Activated gamma-delta T cell treated with Interleukin-2 at 50 U/mL for 16 hours (primary cell): Measurements from ENCODE around the gene ZNF443.
"Not testable (repeated sequence)": the region's sequence is repeated elsewhere in the genome, so short reads cannot be mapped to it uniquely, and the experiment has no call there.

Experiments used
- DNase-seq: peaks from one replicate; pipeline ENCODE4 v3.0.0-alpha.2; 2020

The ZNF443 gene

GRCh38 chr19:12440541-12441316 is at the start of gene ZNF443:
Gene ZNF443 (minus strand): TSS chr19:12441021. CDS start chr19:12440914, 107 bp downstream.
- peak; percentile 99 for DNase-seq

DNA sequence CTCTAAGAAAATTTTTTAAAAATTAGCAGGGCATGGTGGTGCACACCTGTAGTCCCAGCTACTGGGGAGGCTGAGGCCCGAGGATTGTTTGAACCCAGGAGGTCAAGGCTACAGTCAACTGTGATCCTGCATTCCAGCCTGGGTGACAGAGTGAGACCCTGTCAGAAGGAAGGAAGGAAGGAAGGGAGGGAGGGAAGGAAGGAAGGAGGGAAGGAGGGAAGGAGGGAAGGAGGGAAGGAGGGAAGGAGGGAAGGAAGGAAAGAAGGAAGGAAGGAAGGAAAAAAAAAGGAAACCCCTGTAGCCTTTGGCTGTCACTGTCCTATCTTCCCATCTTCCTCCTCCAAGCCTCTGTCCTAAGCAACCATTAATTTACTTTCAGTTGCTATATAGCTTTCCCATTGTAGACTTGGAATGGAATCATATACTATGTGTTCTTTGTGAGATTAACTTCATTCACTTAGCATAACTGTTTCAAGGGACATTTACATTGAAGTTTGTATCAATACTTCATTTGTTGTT is 45.5 kb upstream of the ZNF443 start:
- not testable (repeated sequence) for DNase-seq

GRCh38 chr19:12485571-12485970 is 44.8 kb upstream of the ZNF443 start:
- DNase-seq: no peak

DNA sequence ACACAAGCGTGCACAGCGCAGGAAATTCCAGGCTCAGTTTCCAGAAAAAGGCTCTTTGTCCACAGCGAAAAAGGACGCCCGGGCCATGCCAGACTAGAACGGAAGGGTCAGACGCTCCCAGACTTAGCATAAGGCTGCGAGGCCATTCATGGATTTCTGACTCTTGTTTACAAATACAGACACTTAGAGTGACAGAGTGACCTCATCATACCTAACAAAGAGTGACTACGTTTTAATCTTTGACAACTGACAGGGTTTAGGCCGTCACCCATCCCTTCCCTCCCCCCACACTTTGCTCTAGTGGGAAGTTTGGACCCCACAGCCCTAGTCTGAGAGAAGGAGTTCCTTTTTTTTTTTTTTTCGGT is 44.2 kb upstream of the ZNF443 start:
- no peak for DNase-seq

DNA sequence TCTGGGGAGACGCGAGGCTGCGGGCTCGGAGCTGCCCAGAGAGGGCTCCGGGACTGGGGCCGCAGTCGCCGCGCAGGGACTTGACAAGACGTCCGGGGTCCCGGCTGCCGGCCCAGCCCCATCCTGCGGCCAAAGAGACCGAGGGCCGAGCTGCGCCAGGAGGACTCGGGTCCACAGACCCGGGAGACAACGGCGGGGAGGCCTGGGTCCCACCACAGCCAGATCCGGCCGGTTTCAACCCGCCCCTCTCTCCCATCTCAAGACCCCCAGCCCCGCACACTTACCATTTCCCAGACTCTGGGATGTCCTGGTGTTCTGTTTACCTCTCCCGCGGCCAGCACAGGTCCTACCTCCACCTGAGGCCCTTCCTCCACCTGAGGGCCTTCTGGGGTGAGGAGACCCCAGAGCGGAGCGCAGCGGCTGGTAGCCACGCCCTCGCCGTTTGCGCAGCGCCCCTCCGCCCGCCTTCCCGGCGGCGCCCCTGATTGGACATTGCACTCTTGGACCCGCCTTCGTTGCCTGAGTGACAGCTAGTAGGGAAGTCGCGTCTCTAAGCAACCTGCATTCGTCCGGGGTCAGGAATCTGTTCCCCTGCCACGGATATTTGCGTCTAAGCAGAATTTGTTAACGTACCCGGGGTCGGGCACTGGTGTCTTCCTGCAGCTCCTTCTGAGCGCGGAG is 43.7 kb upstream of the ZNF443 start, which contains the start of gene ZNF709:
Gene ZNF709, minus strand, starts transcription at position 446 of the 681 bp plus-strand sequence. Its CDS starts 159 bp downstream, at position 287.
- DNase-seq: peak; percentile 86

GRCh38 chr19:12484011-12484370 is 43.2 kb upstream of the ZNF443 start:
- no peak for DNase-seq

DNA sequence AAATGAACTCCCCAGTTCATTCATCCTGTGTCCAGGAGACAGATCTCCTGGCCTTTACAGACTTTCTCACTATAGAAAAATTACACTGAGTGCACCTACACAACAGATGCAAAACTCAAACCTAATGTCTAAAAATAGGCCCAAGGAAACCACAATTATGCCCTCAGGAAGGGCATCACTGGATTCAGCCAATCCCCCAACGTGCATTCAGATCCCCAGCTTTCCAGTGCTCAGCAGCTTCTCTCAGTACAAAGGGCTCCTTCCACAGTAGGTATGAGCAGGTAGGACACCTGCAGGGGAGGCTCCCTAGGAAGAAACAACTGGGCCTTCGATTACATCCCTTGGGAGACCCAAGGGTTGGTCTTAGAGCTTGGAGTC is 41.7 kb upstream of the ZNF443 start:
- DNase-seq: no peak

DNA sequence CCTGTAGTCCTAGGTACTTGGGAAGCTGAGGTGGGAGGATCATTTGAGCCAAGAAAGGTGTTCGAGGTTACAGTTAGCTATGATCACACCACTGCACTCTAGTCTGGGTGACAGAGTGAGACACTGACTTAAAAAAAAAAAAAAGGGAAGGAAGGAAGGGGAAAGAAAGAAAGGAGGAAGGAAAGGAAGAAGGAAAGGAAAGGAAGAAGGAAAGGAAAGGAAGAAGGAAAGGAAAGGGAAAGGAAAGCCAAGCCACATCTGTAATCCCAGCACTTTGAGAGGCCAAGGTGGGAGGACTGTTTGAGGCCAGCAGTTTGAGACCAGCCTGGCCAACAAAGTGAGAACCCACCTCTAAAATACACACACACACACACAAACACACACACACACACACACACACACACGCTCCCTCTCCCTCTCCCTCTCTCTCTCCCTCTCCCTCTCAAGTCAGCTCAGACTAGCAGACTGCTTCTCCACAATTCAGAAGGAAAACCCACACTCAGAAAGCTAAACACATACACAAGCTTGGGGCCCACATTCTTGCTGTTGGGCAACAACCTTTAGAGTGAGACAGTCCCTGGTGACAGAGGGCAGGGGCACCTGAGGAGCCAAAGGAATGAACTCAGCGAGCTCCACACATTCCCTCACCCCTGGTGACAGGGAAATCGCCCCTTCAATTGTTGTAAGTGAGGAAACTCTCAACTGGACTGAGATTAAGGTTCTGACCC is 41.1 kb upstream of the ZNF443 start:
- DNase-seq: no peak

GRCh38 chr19:12478234-12478941 is 37.6 kb upstream of the ZNF443 start:
- DNase-seq: no peak

DNA sequence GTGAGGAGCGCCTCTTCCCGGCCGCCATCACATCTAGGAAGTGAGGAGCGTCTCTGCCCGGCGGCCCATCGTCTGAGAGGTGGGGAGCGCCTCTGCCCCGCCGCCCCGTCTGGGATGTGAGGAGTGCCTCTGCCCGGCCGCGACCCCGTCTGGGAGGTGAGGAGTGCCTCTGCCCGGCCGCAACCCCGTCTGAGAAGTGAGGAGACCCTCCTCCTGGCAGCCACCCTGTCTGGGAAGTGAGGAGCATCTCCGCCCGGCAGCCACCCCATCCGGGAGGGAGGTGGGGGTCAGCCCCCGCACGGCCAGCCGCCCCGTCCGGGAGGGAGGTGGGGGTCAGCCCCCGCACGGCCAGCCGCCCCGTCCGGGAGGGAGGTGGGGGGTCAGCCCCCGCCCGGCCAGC is 26.8 kb upstream of the ZNF443 start:
- DNase-seq: not testable (repeated sequence)

GRCh38 chr19:12465211-12465610 is 24.4 kb upstream of the ZNF443 start:
- DNase-seq: no peak

DNA sequence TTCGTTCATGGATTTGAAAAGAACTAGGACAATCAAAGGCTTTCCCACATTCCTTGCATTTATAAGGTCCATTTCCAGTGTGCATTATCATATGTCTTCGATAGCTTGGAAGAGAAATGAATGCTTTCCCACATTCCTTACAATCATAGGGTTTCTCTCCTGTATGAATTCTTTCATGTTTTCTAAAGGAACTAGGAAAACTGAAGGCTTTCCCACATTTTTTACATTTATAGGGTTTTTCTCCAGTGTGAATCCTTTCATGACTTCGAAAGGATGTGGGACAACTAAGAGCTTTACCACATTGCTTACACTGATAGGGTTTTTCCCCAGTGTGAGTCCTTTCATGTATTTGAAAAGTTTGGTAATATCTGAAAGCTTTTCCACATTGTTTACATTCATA is 23.9 kb upstream of the ZNF443 start:
- DNase-seq: no peak

GRCh38 chr19:12464139-12464538 is 23.3 kb upstream of the ZNF443 start:
- DNase-seq: not testable (repeated sequence)

DNA sequence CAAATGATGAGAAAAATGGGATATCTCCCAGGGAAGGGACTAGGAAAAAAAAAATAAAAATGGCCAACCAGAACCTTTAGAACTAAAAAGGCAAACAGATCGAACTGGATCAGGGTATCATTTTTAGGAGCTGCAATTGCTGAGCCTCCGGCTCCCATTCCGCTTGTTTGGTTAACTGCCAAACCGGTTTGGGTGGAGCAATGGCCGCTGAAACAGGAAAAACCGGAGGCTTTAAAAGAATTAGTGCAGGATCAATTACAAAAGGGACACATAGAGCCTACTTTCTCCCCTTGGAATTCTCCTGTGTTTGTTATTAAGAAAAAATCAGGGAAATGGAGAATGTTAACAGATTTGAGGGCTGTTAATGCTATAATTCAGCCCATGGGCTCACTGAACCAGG is 12.7 kb upstream of the ZNF443 start:
- DNase-seq: no peak

- DNase-seq: no peak
Measured at GRCh38 chr19:12450844-12451243, 10.0 kb upstream of the ZNF443 start.

DNA sequence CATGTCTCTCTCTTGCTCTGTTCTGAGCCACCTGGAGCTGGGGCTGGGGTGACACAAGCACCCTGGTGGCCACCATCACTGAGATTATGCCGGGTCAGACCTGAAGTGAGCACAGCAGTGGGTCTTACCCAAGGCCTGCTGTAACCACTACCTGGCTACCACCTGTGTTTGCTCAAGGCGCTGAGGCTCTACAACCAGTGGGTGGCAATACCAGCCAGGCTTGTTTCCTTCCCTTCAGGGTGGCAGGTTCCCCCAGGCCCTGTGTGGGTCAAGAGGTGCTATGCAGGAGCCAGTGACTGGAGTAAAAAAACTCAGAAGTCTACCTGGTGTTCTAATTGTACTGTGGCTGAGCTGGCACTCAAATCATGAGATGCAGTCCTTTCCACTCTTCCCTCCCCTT is 8.0 kb upstream of the ZNF443 start:
- no peak for DNase-seq

DNA sequence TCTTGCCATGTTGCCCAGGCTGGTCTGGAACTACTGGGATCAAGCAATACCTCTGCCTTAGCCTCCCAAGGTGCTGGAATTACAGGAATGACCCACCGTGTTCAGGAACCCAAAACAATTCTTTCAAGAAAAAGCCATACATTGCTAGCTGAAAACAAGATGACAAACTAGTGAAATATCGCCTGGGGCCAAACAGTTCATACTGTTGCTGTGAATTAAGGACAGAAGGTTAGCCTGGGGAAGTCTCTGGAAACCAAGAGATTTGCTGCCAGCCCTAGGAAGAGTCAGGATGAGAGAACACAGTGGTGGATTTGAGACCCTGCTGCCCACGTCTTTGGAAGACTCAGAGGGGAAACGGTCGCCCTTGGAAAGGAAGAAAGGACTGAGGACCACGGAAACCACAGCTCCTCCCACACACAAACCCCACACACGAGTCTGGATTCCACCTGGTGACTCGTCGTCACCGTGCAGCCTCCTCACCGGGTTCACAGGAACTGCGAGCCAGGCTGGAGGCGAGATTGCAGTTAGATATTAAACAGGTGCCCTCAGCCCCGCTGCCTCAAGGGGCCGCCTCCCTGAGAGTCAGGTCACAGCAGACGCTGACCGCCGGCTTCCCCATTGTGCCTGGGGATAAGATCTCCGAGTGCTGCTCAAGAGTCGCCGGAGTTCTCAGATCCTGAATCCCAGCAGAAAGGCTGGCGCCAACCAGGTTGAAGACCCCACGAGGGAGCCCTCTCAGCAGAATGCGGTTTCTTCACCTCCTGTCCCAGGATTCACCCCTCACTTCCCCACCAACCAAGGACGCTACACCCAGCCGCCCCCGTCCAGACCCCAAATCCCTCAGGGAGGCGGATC is 908 bp downstream of the ZNF443 start:
- peak; percentile 8 for DNase-seq

GRCh38 chr19:12430726-12431299 is 10.0 kb downstream of the ZNF443 start:
- not testable (repeated sequence) for DNase-seq

DNA sequence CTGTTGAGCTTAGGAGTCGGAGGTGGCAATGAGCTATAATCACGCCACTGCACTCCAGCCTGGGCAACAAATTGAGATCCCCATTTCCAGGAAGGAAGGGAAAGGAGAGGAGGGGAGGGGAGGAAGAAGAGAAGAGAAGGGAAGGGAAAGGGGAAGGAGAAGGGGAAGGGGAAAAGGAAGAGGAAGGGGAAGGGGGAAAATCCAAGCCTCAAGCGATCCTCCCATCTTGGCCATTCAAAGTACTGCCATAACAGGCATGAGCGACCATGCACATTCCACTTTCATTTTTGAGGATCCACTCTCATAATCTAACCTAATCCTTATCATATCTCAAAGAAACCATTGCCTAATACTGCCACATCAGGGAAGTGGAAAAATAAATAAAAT is 14.9 kb downstream of the ZNF443 start:
- no peak for DNase-seq

DNA sequence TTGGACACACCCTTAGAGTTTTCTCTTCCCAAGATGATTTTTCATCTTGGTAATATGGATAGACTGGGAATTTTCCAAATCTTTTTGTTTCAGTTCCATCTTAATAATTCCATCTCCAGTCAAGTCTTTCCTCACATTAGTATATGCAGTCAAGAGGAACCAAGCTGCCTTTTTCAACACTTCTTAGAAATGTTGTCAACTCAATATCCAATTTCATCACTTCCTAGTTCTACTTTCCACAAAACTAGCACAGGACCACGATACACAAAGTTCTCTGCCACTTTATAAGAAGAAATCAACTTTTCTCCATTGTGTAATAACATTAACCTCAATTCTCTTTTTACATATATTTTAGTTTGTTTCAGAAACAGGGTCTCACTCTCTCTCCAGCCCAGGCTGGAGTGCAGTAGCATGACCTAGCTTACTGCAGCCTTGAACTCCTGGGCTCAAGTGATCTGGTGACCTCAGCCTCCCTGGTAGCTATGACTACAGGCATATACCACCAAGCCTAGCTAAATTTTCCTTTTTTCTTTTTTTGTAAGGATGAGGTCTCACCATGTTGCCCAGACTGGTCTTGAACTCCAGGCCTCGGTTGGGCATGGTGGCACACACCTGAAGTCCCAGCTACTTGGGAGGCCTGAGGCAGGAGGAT is 15.5 kb downstream of the ZNF443 start:
- DNase-seq: no peak

- DNase-seq: not testable (repeated sequence)
Measured at GRCh38 chr19:12417273-12417672, 23.5 kb downstream of the ZNF443 start.
